ENCODE results near the gene CILP2. TPM values are rescaled to one million over a fixed set of nuclear protein-coding genes. Genes with fewer than 3 reads are reported as not detected.

CILP2 gene
- total RNA-seq, 2 experiments from 2014 or later, result 1.1 to 1.7 TPM

- peaks cover 36% of the 10 kb centered on the region for H3K36me3 ChIP-seq (ENCODE audit: insufficient read depth, low read length)
- Mint-ChIP-seq H3K36me3 (ENCODE audit: low read depth) (peaks cover 42% of the 10 kb centered on the region), H3K9me3 (no peaks in the 10 kb centered on the region), H3K27me3 (no peaks in the 10 kb centered on the region), H3K4me3 (no peak overlapping the region), H3K4me1 (ENCODE audit: low read depth) (peaks cover 15% of the 10 kb centered on the region), H3K27ac (no peak overlapping the region)
- ChIA-PET CTCF (no interaction called here), POLR2A (interaction anchor here (0.6 kb wide), 1 partner anchor 10 kb away, joined by 3 read pairs; no protein-coding TSS in a partner anchor)
- intact Hi-C loops (cut with DNase I, micrococcal nuclease), result no loop called here
- H3K27me3 ChIP-seq (ENCODE audit: control insufficient read depth in 1 of 2, insufficient read depth in 2 of 2, low read length in 2 of 2), result no peaks in the 10 kb centered on the region
- TF ChIP-seq CTCF (IDR thresholded peaks at IDR 0.05), result no peak
- no peaks in the 10 kb centered on the region for H3K9me3 ChIP-seq (ENCODE audit: control insufficient read depth in 1 of 2, insufficient read depth in 1 of 2, low read length in 2 of 2)
- DNase-seq (no peak), ATAC-seq (ENCODE audit: poor library complexity) (no peak)
- H3K4me3 ChIP-seq (ENCODE audit: low read length), result no peak overlapping the region
- no peak overlapping the region for H3K27ac ChIP-seq (ENCODE audit: low read depth in 1 of 2, low read length in 2 of 2)
- H3K4me1 ChIP-seq (ENCODE audit: insufficient read depth, low read length), result peaks cover 3% of the 10 kb centered on the region
Measured at GRCh38 chr19:19571071-19571786, 33.2 kb downstream of the CILP2 start.

GRCh38 chr19:19575411-19575810, 37.3 kb downstream of the CILP2 start:
- ChIA-PET CTCF (interaction anchor here (1.8 kb wide), 1 partner anchor 68 kb away, joined by 4 read pairs; the partner anchor contains the start of gene GMIP), POLR2A (no interaction called here)
- Histone ChIP-seq H3K36me3 (ENCODE audit: insufficient read depth, low read length) (peaks cover 10% of the 10 kb centered on the region), H3K9me3 (ENCODE audit: control insufficient read depth in 1 of 2, insufficient read depth in 1 of 2, low read length in 2 of 2) (no peaks in the 10 kb centered on the region), H3K4me1 (ENCODE audit: insufficient read depth, low read length) (peaks cover 9% of the 10 kb centered on the region), H3K27ac (ENCODE audit: low read depth in 1 of 2, low read length in 2 of 2) (no peak overlapping the region), H3K27me3 (ENCODE audit: control insufficient read depth in 1 of 2, insufficient read depth in 2 of 2, low read length in 2 of 2) (no peaks in the 10 kb centered on the region), H3K4me3 (ENCODE audit: low read length) (no peak overlapping the region)
- H3K9me3 Mint-ChIP-seq, result no peaks in the 10 kb centered on the region
- H3K27ac Mint-ChIP-seq, result no peak overlapping the region
- H3K4me1 Mint-ChIP-seq (ENCODE audit: low read depth), result peaks cover 10% of the 10 kb centered on the region
- H3K4me3 Mint-ChIP-seq, result no peak overlapping the region
- H3K36me3 Mint-ChIP-seq (ENCODE audit: low read depth), result peaks cover 14% of the 10 kb centered on the region
- TF ChIP-seq CTCF (IDR thresholded peaks at IDR 0.05), result no peak
- intact Hi-C loops (cut with DNase I, micrococcal nuclease), result loop anchor here in 1 of 2 experiments (5.0 kb wide), 1 partner anchor 42 kb away; the partner anchor contains the start of gene PBX4
- H3K27me3 Mint-ChIP-seq, result no peaks in the 10 kb centered on the region
- no peak for DNase-seq
- ATAC-seq (ENCODE audit: poor library complexity), result no peak

- H3K27ac ChIP-seq (ENCODE audit: low read depth in 1 of 2, low read length in 2 of 2), result no peak overlapping the region
- no peaks in the 10 kb centered on the region for H3K27me3 ChIP-seq (ENCODE audit: control insufficient read depth in 1 of 2, insufficient read depth in 2 of 2, low read length in 2 of 2)
- Mint-ChIP-seq H3K4me1 (ENCODE audit: low read depth) (peaks cover 6% of the 10 kb centered on the region), H3K27ac (no peak overlapping the region), H3K36me3 (ENCODE audit: low read depth) (peaks cover 13% of the 10 kb centered on the region), H3K4me3 (no peak overlapping the region), H3K27me3 (no peaks in the 10 kb centered on the region), H3K9me3 (no peaks in the 10 kb centered on the region)
- ChIA-PET CTCF (no interaction called here), POLR2A (interaction anchor here (0.6 kb wide), 2 partner anchors 20 to 61 kb away, joined by 3 read pairs; no protein-coding TSS in a partner anchor)
- ATAC-seq (ENCODE audit: poor library complexity), result no peak
- DNase-seq, result no peak
- peaks cover 8% of the 10 kb centered on the region for H3K36me3 ChIP-seq (ENCODE audit: insufficient read depth, low read length)
- H3K9me3 ChIP-seq (ENCODE audit: control insufficient read depth in 1 of 2, insufficient read depth in 1 of 2, low read length in 2 of 2), result no peaks in the 10 kb centered on the region
- intact Hi-C loops (cut with DNase I, micrococcal nuclease), result loop anchor here in 1 of 2 experiments (5.0 kb wide), 1 partner anchor 39 kb away; the partner anchor contains the start of gene PBX4
- H3K4me3 ChIP-seq (ENCODE audit: low read length), result no peak overlapping the region
- TF ChIP-seq CTCF (IDR thresholded peaks at IDR 0.05), result no peak
- peaks cover 22% of the 10 kb centered on the region for H3K4me1 ChIP-seq (ENCODE audit: insufficient read depth, low read length)
Measured at GRCh38 chr19:19578252-19578651, 40.2 kb downstream of the CILP2 start.

Data from CD4-positive, alpha-beta T cell (primary cell).